GM12891 (cell line): Measurements from ENCODE around the gene HOXC9.

Experiments used
- DNase-seq: peaks from one replicate; pipeline ENCODE4 v3.0.0; 2011; ENCODE audit warnings: low spot score; ENCODE audit not compliant: insufficient read length
- FAIRE-seq: peaks from 2 replicates; lab custom pipeline; 2011; peaks lifted over from hg19 to GRCh38; lab: Jason Lieb, UNC
- PAX5 ChIP-seq: IDR thresholded peaks from 2 replicates; pipeline ENCODE4 v1.6.1; 2011; ENCODE audit warnings: low read length, moderate library complexity, mild to moderate bottlenecking; ENCODE audit not compliant: insufficient read depth, severe bottlenecking
- POLR2A ChIP-seq: IDR thresholded peaks from 2 replicates; pipeline ENCODE4 v1.6.1; 2011; ENCODE audit warnings: low read depth, low read length, control low read depth
- POLR2AphosphoS5 ChIP-seq: IDR thresholded peaks from 2 replicates; pipeline ENCODE4 v1.6.1; 2011; ENCODE audit warnings: low read depth, low read length, control low read depth
- POU2F2 ChIP-seq: IDR thresholded peaks from 2 replicates; pipeline ENCODE4 v1.6.1; 2011; ENCODE audit warnings: low read depth, mild to moderate bottlenecking, control low read depth, low read length, moderate library complexity
- SPI1 ChIP-seq: IDR thresholded peaks from 2 replicates; pipeline ENCODE4 v1.6.1; 2011; ENCODE audit warnings: low read depth, low read length, control low read depth
- TAF1 ChIP-seq: IDR thresholded peaks from 2 replicates; pipeline ENCODE4 v1.6.1; 2011; ENCODE audit warnings: low read depth, low read length, control low read depth

The HOXC9 gene

GRCh38 chr12:54034785-54035310, 34.9 kb downstream of the HOXC9 start:
- no peak for FAIRE-seq
- no peak for TF ChIP-seq PAX5
- no peak for TF ChIP-seq SPI1
- TF ChIP-seq POU2F2, result no peak
- no peak for TF ChIP-seq TAF1
- TF ChIP-seq POLR2AphosphoS5, result no peak
- TF ChIP-seq POLR2A, result no peak
- DNase-seq, result no peak

DNA sequence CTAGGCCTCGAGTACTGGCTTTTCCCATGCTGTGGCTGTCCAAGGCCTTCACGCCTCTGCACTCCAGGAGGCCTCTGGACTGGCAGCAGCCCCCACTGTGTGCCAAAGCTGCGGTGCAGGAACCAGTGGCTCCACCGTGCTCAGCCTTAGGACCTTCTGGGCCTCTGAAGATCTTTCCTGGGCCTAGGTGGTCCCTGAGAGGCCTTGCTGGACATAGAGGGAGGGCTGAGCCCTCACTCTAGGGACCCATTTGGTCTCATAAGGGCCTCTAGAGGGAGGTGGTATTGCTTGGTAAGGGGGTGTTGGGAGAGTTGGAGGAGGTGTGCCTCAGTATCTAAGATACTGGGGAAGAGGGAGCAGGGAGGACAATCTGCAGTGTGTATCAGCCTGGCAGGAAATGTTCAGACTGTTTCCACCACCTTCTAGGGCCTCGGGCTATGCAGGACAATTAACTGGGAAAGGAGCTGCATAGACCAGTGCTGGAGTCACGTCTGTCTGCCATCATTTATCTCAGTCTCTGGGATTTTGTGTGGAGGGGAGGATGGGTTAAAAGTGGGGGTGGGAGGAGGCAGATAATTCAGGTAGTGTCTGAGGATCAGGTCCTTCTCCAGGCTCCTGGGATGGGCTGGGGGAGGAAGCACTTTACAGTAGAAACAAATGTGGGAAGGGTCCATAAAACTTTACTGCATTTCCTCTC, 35.8 kb downstream of the HOXC9 start:
- DNase-seq (no peak), FAIRE-seq (no peak)
- TF ChIP-seq POU2F2 (no peak), SPI1 (no peak), PAX5 (no peak), TAF1 (no peak), POLR2A (no peak), POLR2AphosphoS5 (no peak)

DNA sequence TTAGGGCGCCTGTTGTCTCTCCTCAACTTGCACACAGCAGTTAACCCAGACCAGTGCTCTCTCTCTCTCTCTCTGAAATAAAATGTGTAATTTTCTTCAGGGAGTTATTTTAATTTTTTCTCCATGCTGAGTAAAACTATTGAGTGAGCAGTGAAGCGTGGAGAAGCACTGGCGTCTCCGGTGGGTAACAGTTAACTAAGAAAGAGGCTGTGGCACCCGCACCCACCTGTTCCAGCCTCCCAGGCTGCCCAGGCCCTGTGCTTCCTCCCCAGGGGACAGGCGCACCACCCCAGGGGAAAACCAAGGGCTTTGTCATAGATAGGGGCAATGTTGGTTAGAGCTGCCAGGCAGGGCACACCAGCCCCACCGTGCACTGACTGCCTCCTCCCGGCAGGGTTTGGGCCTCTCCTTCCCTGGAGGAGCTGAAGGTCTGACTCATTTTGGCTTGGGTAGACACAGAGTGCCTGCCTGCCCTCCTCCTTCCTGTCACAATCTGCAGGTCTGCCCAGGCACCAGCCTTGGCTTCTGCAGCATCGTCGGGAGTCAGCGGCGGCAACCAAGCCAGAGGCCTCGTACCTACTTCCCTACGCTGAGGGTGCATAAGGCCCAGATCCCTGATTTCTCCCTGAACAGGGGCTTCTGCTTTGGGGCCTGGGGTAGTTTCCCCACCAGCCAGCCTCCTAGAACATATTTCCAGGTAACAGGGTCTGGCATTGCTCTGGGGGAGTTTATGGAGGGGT, 36.8 kb downstream of the HOXC9 start:
- DNase-seq, result no peak
- TF ChIP-seq PAX5 (no peak), POLR2AphosphoS5 (no peak), TAF1 (no peak), POLR2A (no peak), SPI1 (no peak), POU2F2 (no peak)
- FAIRE-seq, result no peak

GRCh38 chr12:54037360-54038283, 37.7 kb downstream of the HOXC9 start:
- TF ChIP-seq POLR2AphosphoS5, result no peak
- no peak for TF ChIP-seq TAF1
- TF ChIP-seq POU2F2, result no peak
- no peak for TF ChIP-seq PAX5
- TF ChIP-seq SPI1, result no peak
- TF ChIP-seq POLR2A, result no peak
- DNase-seq (no peak), FAIRE-seq (no peak)

GRCh38 chr12:54038284-54038870, 38.4 kb downstream of the HOXC9 start:
- TF ChIP-seq PAX5 (no peak), POLR2AphosphoS5 (no peak), SPI1 (no peak), TAF1 (no peak), POU2F2 (no peak), POLR2A (no peak)
- DNase-seq, result no peak
- FAIRE-seq, result no peak

DNA sequence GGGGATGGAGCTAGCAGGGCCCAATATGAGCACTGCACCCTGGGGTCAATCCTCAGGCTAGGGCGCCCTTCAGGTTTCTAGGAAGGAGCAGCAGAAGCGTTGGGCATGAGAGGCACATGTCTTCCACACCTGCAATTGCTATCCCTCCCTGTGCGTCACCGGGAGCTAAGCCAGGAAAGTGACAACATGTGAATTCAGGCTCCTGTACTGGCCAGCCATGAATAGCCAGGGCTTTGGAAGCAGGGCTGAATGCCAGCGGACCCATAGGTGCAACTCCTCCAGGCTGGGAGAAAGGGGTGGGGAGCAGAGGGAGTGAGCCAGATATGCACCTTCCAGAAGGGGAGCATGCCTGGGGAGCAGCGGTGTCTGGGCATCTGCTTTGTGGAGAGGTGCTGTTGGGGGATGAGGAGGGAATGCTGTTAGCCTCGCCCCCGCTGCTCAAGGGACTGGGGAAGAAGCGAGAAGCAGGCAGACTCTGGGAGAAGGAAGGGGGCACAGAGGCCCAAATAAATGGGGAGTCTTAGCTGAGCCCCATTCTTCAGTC, 39.0 kb downstream of the HOXC9 start:
- DNase-seq (no peak), FAIRE-seq (no peak)
- TF ChIP-seq POU2F2 (no peak), POLR2A (no peak), POLR2AphosphoS5 (no peak), SPI1 (no peak), TAF1 (no peak), PAX5 (no peak)

DNA sequence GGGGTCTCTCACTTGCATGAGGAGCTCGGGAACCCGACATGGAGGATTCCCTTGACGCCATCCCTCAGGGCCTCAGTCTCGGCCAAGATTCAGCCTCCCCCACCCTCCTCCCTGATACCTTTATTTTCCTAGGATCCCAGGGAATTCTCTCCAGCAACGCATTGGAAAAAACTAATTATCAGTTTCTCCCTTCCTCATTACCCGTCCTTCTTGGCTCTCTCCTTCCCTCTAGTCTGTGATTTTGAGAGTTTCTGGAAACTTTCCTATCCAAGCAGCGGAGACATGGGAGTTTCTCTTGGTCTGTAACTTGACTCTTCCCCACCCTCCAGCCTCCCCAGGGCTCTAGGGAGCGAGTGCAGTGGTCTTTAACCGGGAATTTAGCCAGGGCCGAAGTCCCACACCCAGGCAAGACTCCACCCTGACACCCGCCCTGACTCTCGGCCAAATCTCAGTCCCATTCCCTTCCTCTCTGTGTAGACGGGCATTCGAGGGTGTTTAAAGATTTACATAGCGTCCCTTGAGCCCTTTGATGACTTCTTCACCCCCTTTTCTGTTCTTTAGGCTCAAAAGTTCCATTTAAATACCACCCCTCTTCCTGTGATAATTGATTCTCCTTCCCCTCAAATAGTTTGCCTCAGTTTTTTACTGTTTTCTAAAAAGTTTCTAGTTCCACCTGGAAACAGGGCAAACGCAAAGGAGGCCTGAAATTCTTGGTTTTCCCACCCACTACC, 39.6 kb downstream of the HOXC9 start:
- FAIRE-seq (no peak), DNase-seq (no peak)
- TF ChIP-seq POLR2AphosphoS5 (no peak), POU2F2 (no peak), SPI1 (no peak), PAX5 (no peak)

GRCh38 chr12:54040148-54040494, 40.2 kb downstream of the HOXC9 start:
- no peak for TF ChIP-seq POLR2AphosphoS5
- TF ChIP-seq TAF1, result no peak
- TF ChIP-seq PAX5, result no peak
- TF ChIP-seq POLR2A, result no peak
- TF ChIP-seq POU2F2, result no peak
- TF ChIP-seq SPI1, result no peak
- DNase-seq (no peak), FAIRE-seq (no peak)
